K562 (cell line): ENCODE data around the gene SHC1. TPM values are rescaled to one million over a fixed set of nuclear protein-coding genes. Genes with fewer than 3 reads are reported as not detected.
A peak's percentile ranks its signal among the peaks of the same experiment; 100 is the strongest.

Experiments
- LARP7 ChIP-seq: fragments of 450-650 bp; IDR thresholded peaks from 2 replicates; pipeline ENCODE4 v1.6.1; 2016
- LEF1 ChIP-seq: fragments of 450-650 bp; IDR thresholded peaks from 2 replicates; pipeline ENCODE4 v1.6.1; 2016; ENCODE audit warnings: mild to moderate bottlenecking
- MED1 ChIP-seq: sonication (generic); formaldehyde crosslinking; IDR thresholded peaks from 2 replicates; pipeline ENCODE4 v1.8.1; 2023; ENCODE audit warnings: missing genetic modification reagents, borderline replicate concordance
- POLR2AphosphoS2 ChIP-seq: IDR thresholded peaks from 2 replicates; pipeline ENCODE4 v1.6.1; 2012; ENCODE audit warnings: low read length, improper control_type of control experiment
- SREBF1 ChIP-seq: fragments of 150-350 bp; IDR thresholded peaks from 2 replicates; pipeline ENCODE4 v1.6.1; 2014; ENCODE audit warnings: antibody characterized with exemption, low read depth, low read length, borderline replicate concordance
- polyA plus RNA-seq, 8 experiments: library from polyadenylated mRNA; depleted of rRNA in 4 of 8; stranded (reverse) in 5 of 8; unstranded in 3 of 8; fragments of >200 nt; fragmentation: Nextera tagmentation in 2 of 8; fragmentation: Illumina TruSeq in 1 of 8; extraction: Ambion mirVana in 2 of 8; extraction: Trizol in 1 of 8; gene quantifications; 2 replicates each; pipeline versions ENCODE4 v1.2.1 to v1.2.3, GENCODE V29; 2011 to 2014; ENCODE audit warnings: inconsistent platforms in 1 of 8, missing spikeins in 1 of 8
- total RNA-seq, 7 experiments: library from RNA; depleted of rRNA in 6 of 7; stranded (reverse); fragments of >200 nt in 6 of 7; fragmentation: Illumina TruSeq in 2 of 7; extraction: Trizol in 2 of 7; gene quantifications; 2 replicates each; pipeline versions ENCODE4 v1.2.1 to v1.2.3, GENCODE V29; 2011 to 2021; ENCODE audit warnings: low replicate concordance in 1 of 7
- TF ChIP-seq, protein P1 (sequence below), 2 experiments: fragments of 450-650 bp in 1 of 2; sonication (generic) in 1 of 2; formaldehyde crosslinking in 1 of 2; IDR thresholded peaks; 2 replicates each; pipeline versions ENCODE4 v1.7.1 to v1.9.0; 2016 to 2022; ENCODE audit warnings: inconsistent platforms in 1 of 2, mild to moderate bottlenecking in 1 of 2, missing genetic modification reagents in 1 of 2
- TF ChIP-seq, protein P2 (sequence below), 3 experiments: IDR thresholded peaks in 2 of 3; conservative IDR thresholded peaks in 1 of 3; 2 replicates each; pipeline ENCODE4 v1.5.1; 2011 to 2012; ENCODE audit warnings: low read length in 3 of 3, mild to moderate bottlenecking in 3 of 3, control low read depth in 2 of 3, improper control_type of control experiment in 1 of 3, inconsistent platforms in 1 of 3, low read depth in 1 of 3, mixed read lengths in 1 of 3, moderate library complexity in 1 of 3; ENCODE audit not compliant: insufficient read depth in 2 of 3
- TF ChIP-seq, protein P3 (sequence below): fragments of 450-650 bp; IDR thresholded peaks from 2 replicates; pipeline ENCODE4 v1.6.1; 2017; ENCODE audit warnings: antibody characterized with exemption, mild to moderate bottlenecking
- TF ChIP-seq, protein P4 (sequence below): fragments of 450-650 bp; conservative IDR thresholded peaks from 2 replicates; pipeline ENCODE4 v1.6.1; 2016; ENCODE audit warnings: missing genetic modification characterization, low read depth, mild to moderate bottlenecking, missing compliant biosample characterization, moderate library complexity

SHC1 gene
- total and polyA plus RNA-seq, 9 of the 15 experiments (the other 6 are each of a cell fraction or from before 2014, with no cell fraction given) = 4.1 to 113 (median 51.9) TPM

DNA sequence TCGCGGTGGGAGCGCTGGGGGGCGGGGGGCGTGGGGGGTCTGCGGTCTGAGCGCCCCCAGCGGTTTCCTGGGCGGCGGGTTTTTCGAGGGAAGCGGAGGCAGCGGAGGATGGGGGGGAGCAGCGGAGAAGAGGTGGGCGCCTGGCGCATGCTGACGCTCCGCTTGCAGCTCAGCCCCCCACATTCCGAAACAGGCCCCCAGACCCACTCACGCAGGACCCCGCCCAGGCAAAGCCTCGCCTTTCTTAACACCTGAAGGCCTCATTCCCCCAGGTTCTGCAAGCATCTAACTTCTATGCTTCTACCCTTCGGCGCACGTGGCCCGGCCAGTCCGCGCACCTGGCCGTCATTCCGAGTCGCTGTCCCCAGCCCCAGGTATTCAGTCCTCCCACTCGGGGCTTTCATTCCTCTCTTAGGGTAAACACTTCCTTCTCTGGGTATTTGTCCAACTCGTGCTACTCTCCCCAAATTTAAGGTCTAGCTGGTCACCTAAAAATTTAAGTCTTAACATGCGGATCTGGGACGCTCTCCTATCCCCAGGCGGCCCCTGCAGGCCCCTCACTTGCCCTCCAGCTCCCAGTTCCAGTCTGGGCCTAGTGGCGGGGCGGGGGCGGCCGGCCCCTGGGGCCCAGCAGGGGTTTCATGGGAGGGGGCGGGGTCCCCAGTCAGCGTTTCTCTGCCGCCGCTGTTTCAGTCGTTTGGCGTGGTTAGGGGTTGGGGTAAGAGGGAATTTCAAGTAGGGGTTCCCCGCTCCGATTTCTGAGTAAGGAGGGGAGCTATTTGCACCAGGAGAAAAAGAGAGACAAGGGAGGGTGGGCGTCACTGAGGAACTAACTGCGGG, 29.2 kb upstream of the SHC1 start (continued):
- TF ChIP-seq, protein P1, sequence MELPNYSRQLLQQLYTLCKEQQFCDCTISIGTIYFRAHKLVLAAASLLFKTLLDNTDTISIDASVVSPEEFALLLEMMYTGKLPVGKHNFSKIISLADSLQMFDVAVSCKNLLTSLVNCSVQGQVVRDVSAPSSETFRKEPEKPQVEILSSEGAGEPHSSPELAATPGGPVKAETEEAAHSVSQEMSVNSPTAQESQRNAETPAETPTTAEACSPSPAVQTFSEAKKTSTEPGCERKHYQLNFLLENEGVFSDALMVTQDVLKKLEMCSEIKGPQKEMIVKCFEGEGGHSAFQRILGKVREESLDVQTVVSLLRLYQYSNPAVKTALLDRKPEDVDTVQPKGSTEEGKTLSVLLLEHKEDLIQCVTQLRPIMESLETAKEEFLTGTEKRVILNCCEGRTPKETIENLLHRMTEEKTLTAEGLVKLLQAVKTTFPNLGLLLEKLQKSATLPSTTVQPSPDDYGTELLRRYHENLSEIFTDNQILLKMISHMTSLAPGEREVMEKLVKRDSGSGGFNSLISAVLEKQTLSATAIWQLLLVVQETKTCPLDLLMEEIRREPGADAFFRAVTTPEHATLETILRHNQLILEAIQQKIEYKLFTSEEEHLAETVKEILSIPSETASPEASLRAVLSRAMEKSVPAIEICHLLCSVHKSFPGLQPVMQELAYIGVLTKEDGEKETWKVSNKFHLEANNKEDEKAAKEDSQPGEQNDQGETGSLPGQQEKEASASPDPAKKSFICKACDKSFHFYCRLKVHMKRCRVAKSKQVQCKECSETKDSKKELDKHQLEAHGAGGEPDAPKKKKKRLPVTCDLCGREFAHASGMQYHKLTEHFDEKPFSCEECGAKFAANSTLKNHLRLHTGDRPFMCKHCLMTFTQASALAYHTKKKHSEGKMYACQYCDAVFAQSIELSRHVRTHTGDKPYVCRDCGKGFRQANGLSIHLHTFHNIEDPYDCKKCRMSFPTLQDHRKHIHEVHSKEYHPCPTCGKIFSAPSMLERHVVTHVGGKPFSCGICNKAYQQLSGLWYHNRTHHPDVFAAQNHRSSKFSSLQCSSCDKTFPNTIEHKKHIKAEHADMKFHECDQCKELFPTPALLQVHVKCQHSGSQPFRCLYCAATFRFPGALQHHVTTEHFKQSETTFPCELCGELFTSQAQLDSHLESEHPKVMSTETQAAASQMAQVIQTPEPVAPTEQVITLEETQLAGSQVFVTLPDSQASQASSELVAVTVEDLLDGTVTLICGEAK (IDR thresholded peaks at IDR 0.05) = 0 out of 2 replicates have a peak, but pooled peaks have one; percentile 31
- TF ChIP-seq, protein P1 (CRISPR knock-in tag; IDR thresholded peaks at IDR 0.05) = no peak
- TF ChIP-seq LARP7 (no peak), MED1 (no peak), SREBF1 (no peak), POLR2AphosphoS2 (no peak), LEF1 (peak; percentile 79)
- TF ChIP-seq, protein P2, sequence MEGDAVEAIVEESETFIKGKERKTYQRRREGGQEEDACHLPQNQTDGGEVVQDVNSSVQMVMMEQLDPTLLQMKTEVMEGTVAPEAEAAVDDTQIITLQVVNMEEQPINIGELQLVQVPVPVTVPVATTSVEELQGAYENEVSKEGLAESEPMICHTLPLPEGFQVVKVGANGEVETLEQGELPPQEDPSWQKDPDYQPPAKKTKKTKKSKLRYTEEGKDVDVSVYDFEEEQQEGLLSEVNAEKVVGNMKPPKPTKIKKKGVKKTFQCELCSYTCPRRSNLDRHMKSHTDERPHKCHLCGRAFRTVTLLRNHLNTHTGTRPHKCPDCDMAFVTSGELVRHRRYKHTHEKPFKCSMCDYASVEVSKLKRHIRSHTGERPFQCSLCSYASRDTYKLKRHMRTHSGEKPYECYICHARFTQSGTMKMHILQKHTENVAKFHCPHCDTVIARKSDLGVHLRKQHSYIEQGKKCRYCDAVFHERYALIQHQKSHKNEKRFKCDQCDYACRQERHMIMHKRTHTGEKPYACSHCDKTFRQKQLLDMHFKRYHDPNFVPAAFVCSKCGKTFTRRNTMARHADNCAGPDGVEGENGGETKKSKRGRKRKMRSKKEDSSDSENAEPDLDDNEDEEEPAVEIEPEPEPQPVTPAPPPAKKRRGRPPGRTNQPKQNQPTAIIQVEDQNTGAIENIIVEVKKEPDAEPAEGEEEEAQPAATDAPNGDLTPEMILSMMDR (IDR thresholded peaks at IDR 0.05 in 2 of 3, conservative IDR thresholded peaks at IDR 0.05 in 1 of 3; ENCODE audit: insufficient read depth in 2 of 3, low read depth in 1 of 3, low read length in 3 of 3) = peak in 1 of 3 experiments; percentile 18; a peak in 1 of 6 replicates
- TF ChIP-seq, protein P3, sequence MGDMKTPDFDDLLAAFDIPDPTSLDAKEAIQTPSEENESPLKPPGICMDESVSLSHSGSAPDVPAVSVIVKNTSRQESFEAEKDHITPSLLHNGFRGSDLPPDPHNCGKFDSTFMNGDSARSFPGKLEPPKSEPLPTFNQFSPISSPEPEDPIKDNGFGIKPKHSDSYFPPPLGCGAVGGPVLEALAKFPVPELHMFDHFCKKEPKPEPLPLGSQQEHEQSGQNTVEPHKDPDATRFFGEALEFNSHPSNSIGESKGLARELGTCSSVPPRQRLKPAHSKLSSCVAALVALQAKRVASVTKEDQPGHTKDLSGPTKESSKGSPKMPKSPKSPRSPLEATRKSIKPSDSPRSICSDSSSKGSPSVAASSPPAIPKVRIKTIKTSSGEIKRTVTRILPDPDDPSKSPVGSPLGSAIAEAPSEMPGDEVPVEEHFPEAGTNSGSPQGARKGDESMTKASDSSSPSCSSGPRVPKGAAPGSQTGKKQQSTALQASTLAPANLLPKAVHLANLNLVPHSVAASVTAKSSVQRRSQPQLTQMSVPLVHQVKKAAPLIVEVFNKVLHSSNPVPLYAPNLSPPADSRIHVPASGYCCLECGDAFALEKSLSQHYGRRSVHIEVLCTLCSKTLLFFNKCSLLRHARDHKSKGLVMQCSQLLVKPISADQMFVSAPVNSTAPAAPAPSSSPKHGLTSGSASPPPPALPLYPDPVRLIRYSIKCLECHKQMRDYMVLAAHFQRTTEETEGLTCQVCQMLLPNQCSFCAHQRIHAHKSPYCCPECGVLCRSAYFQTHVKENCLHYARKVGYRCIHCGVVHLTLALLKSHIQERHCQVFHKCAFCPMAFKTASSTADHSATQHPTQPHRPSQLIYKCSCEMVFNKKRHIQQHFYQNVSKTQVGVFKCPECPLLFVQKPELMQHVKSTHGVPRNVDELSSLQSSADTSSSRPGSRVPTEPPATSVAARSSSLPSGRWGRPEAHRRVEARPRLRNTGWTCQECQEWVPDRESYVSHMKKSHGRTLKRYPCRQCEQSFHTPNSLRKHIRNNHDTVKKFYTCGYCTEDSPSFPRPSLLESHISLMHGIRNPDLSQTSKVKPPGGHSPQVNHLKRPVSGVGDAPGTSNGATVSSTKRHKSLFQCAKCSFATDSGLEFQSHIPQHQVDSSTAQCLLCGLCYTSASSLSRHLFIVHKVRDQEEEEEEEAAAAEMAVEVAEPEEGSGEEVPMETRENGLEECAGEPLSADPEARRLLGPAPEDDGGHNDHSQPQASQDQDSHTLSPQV = peak; percentile 87
- TF ChIP-seq, protein P4, sequence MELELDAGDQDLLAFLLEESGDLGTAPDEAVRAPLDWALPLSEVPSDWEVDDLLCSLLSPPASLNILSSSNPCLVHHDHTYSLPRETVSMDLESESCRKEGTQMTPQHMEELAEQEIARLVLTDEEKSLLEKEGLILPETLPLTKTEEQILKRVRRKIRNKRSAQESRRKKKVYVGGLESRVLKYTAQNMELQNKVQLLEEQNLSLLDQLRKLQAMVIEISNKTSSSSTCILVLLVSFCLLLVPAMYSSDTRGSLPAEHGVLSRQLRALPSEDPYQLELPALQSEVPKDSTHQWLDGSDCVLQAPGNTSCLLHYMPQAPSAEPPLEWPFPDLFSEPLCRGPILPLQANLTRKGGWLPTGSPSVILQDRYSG (tag) = no peak
